Spinal cord (tissue), 10 donors: ENCODE measurements around the gene MBNL3. TPM values are rescaled to one million over a fixed set of nuclear protein-coding genes. Genes with fewer than 3 reads are reported as not detected.
A peak's percentile ranks its signal among the peaks of the same experiment; 100 is the strongest.

Experiments used
- DNase-seq, 6 donors: peaks; one replicate each; pipeline versions ENCODE4 v3.0.0 to v3.0.0-alpha.2; 2013 to 2015; ENCODE audit warnings: low spot score in 6 of 6, low read depth in 4 of 6
- H3K27ac ChIP-seq: one replicate; pipeline ENCODE4 v1.5.1; 2013; ENCODE audit warnings: low read depth, low read length, control low read depth
- H3K27me3 ChIP-seq: one replicate; pipeline ENCODE4 v1.6.1; 2013; ENCODE audit warnings: low read length; ENCODE audit not compliant: control insufficient read depth, insufficient read depth
- H3K36me3 ChIP-seq: one replicate; pipeline ENCODE4 v1.6.1; 2013; ENCODE audit warnings: low read length; ENCODE audit not compliant: control insufficient read depth, insufficient read depth
- H3K4me1 ChIP-seq: one replicate; pipeline ENCODE4 v1.6.1; 2013; ENCODE audit warnings: low read length; ENCODE audit not compliant: control insufficient read depth, insufficient read depth
- H3K4me3 ChIP-seq: one replicate; pipeline ENCODE4 v1.5.1; 2013; ENCODE audit warnings: low read depth, low read length, control low read depth
- H3K9me3 ChIP-seq: one replicate; pipeline ENCODE4 v1.6.1; 2013; ENCODE audit warnings: low read length; ENCODE audit not compliant: control insufficient read depth, insufficient read depth
- WGBS: methylation state at CpG from one replicate; pipeline ENCODE4 v1.1.5; 2013; ENCODE audit warnings: missing lambda C conversion rate; ENCODE audit not compliant: insufficient coverage; 5-methylcytosine and 5-hydroxymethylcytosine counted together
- polyA plus RNA-seq, 2 donors: library from polyadenylated mRNA; unstranded; fragments of 120-200 nt; gene quantifications; one replicate each; pipeline ENCODE4 v1.2.1, GENCODE V29; 2013; ENCODE audit not compliant: insufficient read length in 2 of 2
- total RNA-seq, 2 donors: library from RNA; depleted of rRNA in 1 of 2; stranded (reverse); fragments of 120-200 nt in 1 of 2; fragments of >200 nt in 1 of 2; gene quantifications; one replicate each; pipeline versions ENCODE4 v1.2.3 to v1.2.4, GENCODE V29; 2013 to 2014
- donor health status: healthy.

Gene MBNL3
- total and polyA plus RNA-seq, 4 donors, result 2.0 to 12.3 (median 5.9) TPM

- no peak for DNase-seq
- WGBS, result no CpG with 5 or more reads among the region's 1 CpG
- H3K9me3 ChIP-seq, result no peaks in the 10 kb centered on the region
Measured at GRCh38 chrX:132393485-132393884, 95.4 kb downstream of the MBNL3 start.

GRCh38 chrX:132393085-132393484 is 95.8 kb downstream of the MBNL3 start:
- peaks cover 9% of the 10 kb centered on the region for H3K27me3 ChIP-seq
- no peaks in the 10 kb centered on the region for H3K36me3 ChIP-seq
- no peak for DNase-seq

More at GRCh38 chrX:132393485-132393884, 95.4 kb downstream of the MBNL3 start:
- Histone ChIP-seq H3K27me3 (peaks cover 5% of the 10 kb centered on the region), H3K4me1 (no peaks in the 10 kb centered on the region), H3K27ac (no peak overlapping the region), H3K36me3 (no peaks in the 10 kb centered on the region), H3K4me3 (no peak overlapping the region)

GRCh38 chrX:132390792-132391191 is 98.0 kb downstream of the MBNL3 start:
- peak in 1 of 6 donors; percentile 64 for DNase-seq
- Histone ChIP-seq H3K27ac (no peak overlapping the region), H3K4me3 (no peak overlapping the region), H3K36me3 (no peaks in the 10 kb centered on the region), H3K4me1 (no peaks in the 10 kb centered on the region), H3K27me3 (peaks cover 9% of the 10 kb centered on the region), H3K9me3 (no peaks in the 10 kb centered on the region)
- 67% methylated on average over 1 of the region's 9 CpGs for WGBS

More at GRCh38 chrX:132393085-132393484, 95.8 kb downstream of the MBNL3 start:
- Histone ChIP-seq H3K9me3 (no peaks in the 10 kb centered on the region), H3K4me1 (no peaks in the 10 kb centered on the region), H3K27ac (no peak overlapping the region), H3K4me3 (no peak overlapping the region)

- Histone ChIP-seq H3K9me3 (no peaks in the 10 kb centered on the region), H3K36me3 (no peaks in the 10 kb centered on the region), H3K27ac (no peak overlapping the region), H3K27me3 (peaks cover 9% of the 10 kb centered on the region), H3K4me3 (no peak overlapping the region), H3K4me1 (no peaks in the 10 kb centered on the region)
- 69% methylated on average over 2 of the region's 2 CpGs for WGBS
- no peak for DNase-seq
Measured at GRCh38 chrX:132389480-132389879, 99.4 kb downstream of the MBNL3 start.

- DNase-seq, result no peak
- H3K4me3 ChIP-seq, result no peak overlapping the region
- H3K9me3 ChIP-seq, result no peaks in the 10 kb centered on the region
- no peak overlapping the region for H3K27ac ChIP-seq
- no CpG with 5 or more reads among the region's 3 CpGs for WGBS
- H3K36me3 ChIP-seq, result no peaks in the 10 kb centered on the region
- H3K27me3 ChIP-seq, result peaks cover 6% of the 10 kb centered on the region
- H3K4me1 ChIP-seq, result no peaks in the 10 kb centered on the region
Measured at GRCh38 chrX:132388371-132388770, 100.5 kb downstream of the MBNL3 start.

- no peaks in the 10 kb centered on the region for H3K4me1 ChIP-seq
- H3K9me3 ChIP-seq, result no peaks in the 10 kb centered on the region
- no peak for DNase-seq
- no peaks in the 10 kb centered on the region for H3K36me3 ChIP-seq
- peaks cover 4% of the 10 kb centered on the region for H3K27me3 ChIP-seq
- H3K27ac ChIP-seq, result no peak overlapping the region
- WGBS, result no CpG with 5 or more reads among the region's 2 CpGs
- no peak overlapping the region for H3K4me3 ChIP-seq
Measured at GRCh38 chrX:132384301-132384700, 104.5 kb downstream of the MBNL3 start.

- H3K36me3 ChIP-seq, result no peaks in the 10 kb centered on the region
- no peaks in the 10 kb centered on the region for H3K9me3 ChIP-seq
- no peaks in the 10 kb centered on the region for H3K4me1 ChIP-seq
- peaks cover 6% of the 10 kb centered on the region for H3K27me3 ChIP-seq
- H3K4me3 ChIP-seq, result no peak overlapping the region
- no peak overlapping the region for H3K27ac ChIP-seq
- 81% methylated on average over 6 of the region's 7 CpGs for WGBS
- DNase-seq, result no peak
Measured at GRCh38 chrX:132382068-132382467, 106.8 kb downstream of the MBNL3 start.

- peak in 1 of 6 donors; percentile 9 for DNase-seq
- no peak overlapping the region for H3K4me3 ChIP-seq
- no peaks in the 10 kb centered on the region for H3K36me3 ChIP-seq
- no CpG with 5 or more reads among the region's 2 CpGs for WGBS
- no peaks in the 10 kb centered on the region for H3K9me3 ChIP-seq
- H3K27ac ChIP-seq, result no peak overlapping the region
- peaks cover 8% of the 10 kb centered on the region for H3K27me3 ChIP-seq
- no peaks in the 10 kb centered on the region for H3K4me1 ChIP-seq
Measured at GRCh38 chrX:132378281-132378680, 110.6 kb downstream of the MBNL3 start.

GRCh38 chrX:132375941-132376340 is 112.9 kb downstream of the MBNL3 start:
- no peak overlapping the region for H3K4me3 ChIP-seq
- no peak for DNase-seq
- H3K9me3 ChIP-seq, result no peaks in the 10 kb centered on the region
- WGBS, result no CpG with 5 or more reads among the region's 2 CpGs
- H3K27ac ChIP-seq, result no peak overlapping the region
- no peaks in the 10 kb centered on the region for H3K4me1 ChIP-seq
- peaks cover 8% of the 10 kb centered on the region for H3K27me3 ChIP-seq
- no peaks in the 10 kb centered on the region for H3K36me3 ChIP-seq

GRCh38 chrX:132373610-132374009 is 115.2 kb downstream of the MBNL3 start:
- 54% methylated on average over 2 of the region's 3 CpGs for WGBS
- no peak for DNase-seq
- H3K4me1 ChIP-seq, result no peaks in the 10 kb centered on the region
- no peak overlapping the region for H3K4me3 ChIP-seq
- no peaks in the 10 kb centered on the region for H3K36me3 ChIP-seq
- peaks cover 15% of the 10 kb centered on the region for H3K27me3 ChIP-seq
- no peak overlapping the region for H3K27ac ChIP-seq
- no peaks in the 10 kb centered on the region for H3K9me3 ChIP-seq
